ENCODE data around the gene NAA16. TPM values are rescaled to one million over a fixed set of nuclear protein-coding genes. Genes with fewer than 3 reads are reported as not detected.

The NAA16 gene
- total RNA-seq, 1 donor from 2014 or later = 6.5 TPM

- DNase-seq = no peak
- H3K4me3 ChIP-seq = no peak overlapping the region
- intact Hi-C loops (cut with micrococcal nuclease) = no loop called here
Observed at GRCh38 chr13:41394166-41394565, 83.1 kb downstream of the NAA16 start.

DNA sequence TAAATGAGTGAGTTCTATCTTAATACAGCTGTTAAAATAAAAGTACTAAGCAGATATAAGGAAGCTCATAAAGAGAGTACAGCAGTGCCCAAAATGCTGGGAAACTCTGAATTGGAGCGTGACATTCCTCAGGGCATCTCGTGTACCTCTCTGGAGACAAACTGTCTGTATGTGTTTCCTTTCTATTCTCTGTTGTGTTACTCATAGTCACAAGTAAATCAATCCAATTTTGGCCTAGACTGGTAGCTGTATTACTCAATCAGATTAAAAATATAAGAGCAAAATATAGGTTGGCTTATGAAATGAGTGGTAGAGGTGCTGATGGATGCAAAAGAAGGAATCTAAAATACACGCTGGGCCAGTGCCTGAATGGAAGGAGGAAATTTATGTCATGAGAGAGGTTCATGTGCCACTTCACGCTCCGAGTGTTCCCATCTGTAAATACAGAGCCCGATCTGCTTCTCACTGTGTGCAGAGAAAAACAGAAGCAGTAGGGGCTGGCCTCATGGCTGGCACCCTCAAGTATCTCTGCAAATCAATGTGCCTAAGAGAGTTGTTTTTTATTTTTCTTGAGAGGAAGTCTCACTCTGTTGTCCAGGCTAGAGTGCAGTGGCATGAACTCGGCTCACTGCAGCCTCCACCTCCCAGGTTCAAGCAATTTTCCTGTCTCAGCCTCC lies 87.6 kb downstream of the NAA16 start:
- H3K36me3 ChIP-seq = no peaks in the 10 kb centered on the region
- H3K9me3 ChIP-seq (replicated peaks) = no peaks in the 10 kb centered on the region
- H3K4me1 ChIP-seq = no peaks in the 10 kb centered on the region
- intact Hi-C loops (cut with micrococcal nuclease) = no loop called here
- no peak overlapping the region for H3K4me3 ChIP-seq
- H3K27ac ChIP-seq (replicated peaks) = no peak overlapping the region
- TF ChIP-seq CTCF (IDR thresholded peaks at IDR 0.05; ENCODE audit: borderline replicate concordance) = no peak
- no peaks in the 10 kb centered on the region for H3K27me3 ChIP-seq (ENCODE audit: low read depth)
- no peak for DNase-seq

More at GRCh38 chr13:41394166-41394565, 83.1 kb downstream of the NAA16 start:
- Histone ChIP-seq H3K4me1 (peaks cover 5% of the 10 kb centered on the region), H3K27ac (replicated peaks) (no peak overlapping the region), H3K9me3 (replicated peaks) (no peaks in the 10 kb centered on the region), H3K27me3 (ENCODE audit: low read depth) (no peaks in the 10 kb centered on the region), H3K36me3 (no peaks in the 10 kb centered on the region)
- TF ChIP-seq CTCF (IDR thresholded peaks at IDR 0.05; ENCODE audit: borderline replicate concordance) = no peak

DNA sequence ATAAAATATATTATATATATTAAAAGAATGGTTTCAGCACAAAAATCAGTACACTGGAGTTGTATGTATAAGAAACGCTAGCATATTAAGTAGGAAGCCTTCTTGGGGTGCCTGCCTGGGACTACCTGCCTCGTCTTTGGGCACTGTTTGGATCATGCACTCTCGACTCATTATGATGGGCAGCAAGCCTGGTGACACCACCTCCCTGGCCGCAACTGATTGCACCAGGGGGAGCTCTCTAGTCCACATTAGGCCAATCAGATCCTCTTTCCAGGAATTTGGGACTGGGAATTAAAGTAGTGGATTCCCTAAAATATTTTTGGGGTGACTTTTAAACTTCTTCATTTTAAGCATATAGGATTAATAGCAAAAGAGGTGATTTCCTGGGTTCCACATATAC lies 90.3 kb downstream of the NAA16 start:
- TF ChIP-seq CTCF (IDR thresholded peaks at IDR 0.05; ENCODE audit: borderline replicate concordance) = no peak
- intact Hi-C loops (cut with micrococcal nuclease) = no loop called here
- no peak overlapping the region for H3K27ac ChIP-seq (replicated peaks)
- no peaks in the 10 kb centered on the region for H3K36me3 ChIP-seq
- no peak overlapping the region for H3K4me3 ChIP-seq
- H3K27me3 ChIP-seq (ENCODE audit: low read depth) = no peaks in the 10 kb centered on the region
- H3K4me1 ChIP-seq = no peaks in the 10 kb centered on the region
- no peaks in the 10 kb centered on the region for H3K9me3 ChIP-seq (replicated peaks)
- DNase-seq = no peak

GRCh38 chr13:41402691-41403511 lies 91.8 kb downstream of the NAA16 start:
- intact Hi-C loops (cut with micrococcal nuclease) = no loop called here
- Histone ChIP-seq H3K27me3 (ENCODE audit: low read depth) (no peaks in the 10 kb centered on the region), H3K9me3 (replicated peaks) (peaks cover 5% of the 10 kb centered on the region), H3K4me3 (no peak overlapping the region), H3K4me1 (no peaks in the 10 kb centered on the region), H3K36me3 (no peaks in the 10 kb centered on the region), H3K27ac (replicated peaks) (no peak overlapping the region)
- DNase-seq = no peak
- TF ChIP-seq CTCF (IDR thresholded peaks at IDR 0.05; ENCODE audit: borderline replicate concordance) = no peak

DNA sequence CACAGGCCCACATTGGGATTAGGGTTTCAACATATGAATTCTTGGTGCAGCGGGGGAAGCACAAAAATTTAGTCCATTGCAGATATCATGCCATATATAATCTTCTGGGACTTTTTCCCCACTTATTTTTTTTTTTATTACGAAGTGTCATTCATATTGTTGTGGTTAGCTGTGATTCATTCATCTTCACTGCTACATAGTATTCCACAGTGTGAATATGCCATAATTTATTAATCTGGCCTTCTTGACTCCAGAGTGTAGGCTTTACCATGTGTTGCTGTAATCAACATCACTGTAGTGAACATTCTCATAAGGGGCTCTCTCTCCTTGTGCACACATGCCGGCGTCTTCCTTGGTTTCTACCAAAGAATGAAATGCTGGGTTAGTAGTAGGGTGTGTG lies 92.9 kb downstream of the NAA16 start:
- no peak overlapping the region for H3K27ac ChIP-seq (replicated peaks)
- no peak for DNase-seq
- no peaks in the 10 kb centered on the region for H3K36me3 ChIP-seq
- H3K4me3 ChIP-seq = no peak overlapping the region
- H3K4me1 ChIP-seq = no peaks in the 10 kb centered on the region
- peaks cover 5% of the 10 kb centered on the region for H3K9me3 ChIP-seq (replicated peaks)
- no peak for TF ChIP-seq CTCF (IDR thresholded peaks at IDR 0.05; ENCODE audit: borderline replicate concordance)
- intact Hi-C loops (cut with micrococcal nuclease) = no loop called here
- H3K27me3 ChIP-seq (ENCODE audit: low read depth) = no peaks in the 10 kb centered on the region
